ENCODE results near the gene POLR3C.

POLR3C gene

DNA sequence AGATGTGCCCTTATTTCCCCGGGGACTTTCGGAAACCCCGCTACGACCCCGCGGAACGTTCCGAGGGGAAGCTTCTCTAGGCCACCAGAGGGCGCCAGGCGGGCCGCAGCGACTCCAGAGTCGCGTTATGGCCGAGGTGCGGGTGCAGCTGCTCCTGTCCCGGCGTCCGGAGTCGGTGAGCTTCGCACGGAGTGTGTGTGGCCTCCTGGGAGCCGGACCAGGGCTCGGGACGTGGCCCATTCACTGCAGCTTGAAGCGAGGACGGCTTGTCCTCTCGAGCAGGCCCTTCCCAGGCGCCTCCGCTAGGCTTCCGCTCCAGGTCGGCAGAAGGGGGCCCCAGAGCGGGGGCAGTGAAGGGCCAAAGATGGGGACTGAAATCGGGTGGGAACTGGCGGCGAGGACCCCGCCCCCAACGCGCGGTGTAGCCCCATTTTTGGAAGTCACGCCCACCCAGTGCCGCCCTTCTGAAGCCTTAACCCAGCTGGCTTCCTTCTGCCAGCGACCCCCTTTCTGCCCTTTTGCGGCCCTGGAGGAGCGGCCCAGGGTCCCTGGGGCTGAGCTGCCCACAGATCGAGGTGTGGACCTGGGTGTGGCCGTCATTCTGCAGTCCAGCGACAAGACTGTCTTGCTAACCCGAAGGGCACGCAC, 21.6 kb downstream of the POLR3C start, which contains the start of gene NUDT17:
NUDT17 (plus strand) TSS at position 117 of the 648 bp plus-strand sequence; CDS start at position 128, 11 bp downstream.
- TF ChIP-seq POLR2A (IDR thresholded peaks at IDR 0.05; ENCODE audit: low read length) = peak; percentile 62
- TF ChIP-seq GATA1 (IDR thresholded peaks at IDR 0.05; ENCODE audit: low read depth, low read length) = no peak

DNA sequence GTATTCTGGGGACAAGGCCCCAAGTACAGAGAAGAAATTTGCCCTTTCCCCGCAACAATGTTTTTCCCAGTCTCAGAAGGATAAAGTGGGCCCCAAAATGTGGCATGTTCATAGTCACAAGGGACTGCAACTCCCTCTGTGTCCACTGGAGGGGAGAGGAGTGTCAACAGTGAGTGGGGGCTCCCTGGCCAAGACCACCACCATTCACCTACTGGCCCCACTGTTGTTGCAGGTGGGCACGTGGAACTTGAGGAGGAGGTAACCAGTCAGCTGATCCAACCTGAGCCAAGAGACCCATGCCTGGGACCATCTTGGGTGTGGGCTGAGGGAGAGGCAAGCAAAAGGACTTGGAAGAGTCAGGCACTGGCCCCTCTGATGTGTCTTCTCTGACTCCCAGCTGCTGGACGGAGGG, 22.2 kb downstream of the POLR3C start:
- TF ChIP-seq POLR2A (IDR thresholded peaks at IDR 0.05; ENCODE audit: low read length) = no peak
- TF ChIP-seq GATA1 (IDR thresholded peaks at IDR 0.05; ENCODE audit: low read depth, low read length) = no peak
- peak; percentile 68 to 69 for DNase-seq

More for the DNA sequence above, 21.6 kb downstream of the POLR3C start, which contains the start of gene NUDT17:
- peak; percentile 86 to 90 for DNase-seq

DNA sequence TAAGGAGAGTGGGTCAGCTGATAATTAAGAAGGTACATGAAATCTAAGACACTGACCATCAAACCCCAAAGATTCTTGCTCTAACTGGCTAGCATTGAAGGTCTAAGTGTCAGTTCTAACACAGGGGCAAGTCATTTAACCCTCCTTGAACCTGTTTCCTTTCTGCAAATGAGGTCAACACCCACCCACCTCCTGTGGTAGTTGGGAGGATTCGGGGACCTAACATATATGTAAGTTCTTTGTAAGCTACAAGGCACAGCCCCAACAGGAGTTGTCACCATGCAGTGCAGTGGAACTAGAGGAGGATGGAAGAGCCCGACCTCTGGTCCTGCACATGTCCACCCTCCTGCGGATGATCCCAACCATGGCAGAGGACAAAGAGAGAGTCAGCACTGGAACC, 23.8 kb downstream of the POLR3C start:
- TF ChIP-seq POLR2A (IDR thresholded peaks at IDR 0.05; ENCODE audit: low read length) = no peak
- TF ChIP-seq GATA1 (IDR thresholded peaks at IDR 0.05; ENCODE audit: low read depth, low read length) = no peak
- no peak for DNase-seq

DNA sequence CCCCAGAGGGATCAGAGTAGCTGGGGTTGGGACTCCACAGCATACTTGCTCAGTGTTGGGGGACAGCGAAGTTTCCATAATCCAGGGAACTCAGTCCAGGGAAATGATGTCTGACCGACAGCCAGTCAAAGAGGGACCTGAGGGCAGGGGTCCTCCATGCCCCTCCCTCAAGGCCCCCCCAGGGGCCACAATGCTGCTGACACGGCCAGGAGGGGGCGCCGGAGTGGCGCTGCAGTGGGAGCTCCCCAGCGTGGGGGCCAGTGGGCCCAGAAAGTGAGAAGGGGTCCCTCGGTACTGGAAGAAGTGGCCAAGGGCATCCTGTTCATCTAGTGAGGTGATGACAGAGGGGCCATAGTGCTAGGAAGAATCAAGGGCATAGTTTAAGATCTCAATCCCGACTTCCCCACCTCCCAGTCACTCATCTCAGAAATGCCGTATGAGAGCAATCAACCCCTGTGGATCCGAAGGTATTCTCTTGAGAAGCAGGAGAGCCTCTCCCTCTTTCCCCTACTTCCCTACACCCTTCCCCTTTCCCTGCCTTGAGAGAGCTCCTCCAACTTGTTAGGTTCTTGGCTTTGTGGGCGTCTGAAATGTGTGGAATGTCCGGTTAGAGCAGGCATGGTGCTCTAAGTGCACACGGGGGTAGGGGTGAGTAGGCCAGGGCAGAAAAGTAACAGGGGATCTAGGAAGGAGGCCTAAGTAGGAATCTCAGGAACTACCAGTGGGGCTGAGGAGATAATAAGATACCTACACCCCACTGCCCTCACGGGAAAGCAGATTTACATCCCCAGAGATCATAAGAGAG, 25.6 kb downstream of the POLR3C start:
- TF ChIP-seq GATA1 (IDR thresholded peaks at IDR 0.05; ENCODE audit: low read depth, low read length) (no peak), POLR2A (IDR thresholded peaks at IDR 0.05; ENCODE audit: low read length) (no peak)
- no peak for DNase-seq

DNA sequence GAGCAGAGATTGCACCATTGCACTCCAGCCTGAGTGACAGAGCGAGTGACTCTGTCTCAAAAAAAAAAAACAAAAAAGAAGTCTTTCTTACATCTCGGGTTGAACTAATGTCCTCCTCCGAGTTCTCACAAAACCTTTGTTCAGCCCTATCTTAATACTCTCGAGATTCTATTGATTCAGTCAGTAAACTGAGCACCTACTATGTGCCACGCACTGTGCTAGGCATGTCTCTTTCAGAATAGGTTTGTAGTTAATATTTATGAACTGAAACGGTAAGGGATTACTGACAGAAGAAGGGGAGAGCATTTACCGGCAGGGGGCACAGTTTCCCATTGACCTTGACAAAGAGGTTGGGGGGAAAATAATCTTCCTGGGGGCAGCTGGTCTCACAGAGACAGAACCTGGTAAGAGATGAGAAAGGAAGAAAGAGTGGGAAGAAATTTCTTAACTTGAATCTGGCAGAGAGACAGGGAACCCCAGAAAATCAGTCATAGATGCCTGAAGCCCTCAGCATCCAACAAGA, 31.5 kb downstream of the POLR3C start:
- DNase-seq = no peak
- TF ChIP-seq POLR2A (IDR thresholded peaks at IDR 0.05; ENCODE audit: low read length) (no peak), GATA1 (IDR thresholded peaks at IDR 0.05; ENCODE audit: low read depth, low read length) (no peak)

DNA sequence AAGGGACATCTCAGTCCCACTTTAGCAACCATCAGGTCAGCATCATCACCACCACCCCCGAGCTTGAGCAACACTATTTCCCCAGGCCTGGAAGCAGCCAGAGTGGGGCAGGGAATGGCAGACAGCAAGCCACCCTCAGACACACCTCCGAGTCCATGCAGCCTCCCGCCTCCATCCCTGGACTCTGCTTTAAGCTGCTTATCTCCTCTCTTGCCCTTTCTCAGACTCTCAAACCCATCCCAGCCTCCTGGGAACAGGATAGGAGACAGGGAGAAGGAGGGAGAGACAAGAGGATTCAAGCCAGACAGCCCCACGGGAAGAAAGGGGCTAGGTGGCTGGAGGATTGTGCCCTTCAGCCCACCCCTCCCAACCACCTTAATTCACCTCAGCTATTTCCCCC, 33.2 kb downstream of the POLR3C start:
- no peak for DNase-seq
- no peak for TF ChIP-seq GATA1 (IDR thresholded peaks at IDR 0.05; ENCODE audit: low read depth, low read length)
- TF ChIP-seq POLR2A (IDR thresholded peaks at IDR 0.05; ENCODE audit: low read length) = no peak

DNA sequence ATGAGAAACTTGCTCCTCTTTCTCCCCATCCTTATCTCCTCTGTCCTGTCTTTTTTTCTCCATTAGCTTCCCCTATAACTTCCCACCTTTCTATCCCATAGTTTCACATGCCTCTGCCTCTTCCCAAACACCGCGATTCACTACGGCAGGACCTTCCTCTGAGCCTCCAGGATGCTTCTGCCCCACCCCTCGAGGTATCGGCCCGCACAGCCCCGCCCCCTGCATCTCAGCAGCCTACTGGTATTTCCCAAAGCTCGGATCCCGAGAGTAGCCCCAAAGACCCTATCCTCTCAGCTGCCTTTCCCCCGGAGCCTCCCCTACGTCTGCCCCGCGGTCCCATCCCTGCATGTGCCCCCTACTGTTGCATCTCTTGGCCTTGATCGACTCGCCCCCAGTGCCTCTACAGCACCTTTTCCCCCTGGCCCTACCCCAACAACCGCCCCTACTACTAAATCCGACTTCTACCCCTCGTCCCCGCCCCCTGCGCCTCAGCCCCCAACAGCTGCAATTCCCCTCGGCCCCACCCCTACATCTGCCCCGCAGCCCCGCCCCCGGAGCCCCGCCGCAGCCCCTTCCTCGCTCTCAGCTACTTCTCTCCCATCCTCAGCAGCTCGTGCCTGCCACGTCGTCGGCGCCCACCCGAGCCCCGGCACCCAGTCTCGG, 34.4 kb downstream of the POLR3C start:
- peak; percentile 47 to 62 for DNase-seq
- TF ChIP-seq POLR2A (IDR thresholded peaks at IDR 0.05; ENCODE audit: low read length) = no peak
- TF ChIP-seq GATA1 (IDR thresholded peaks at IDR 0.05; ENCODE audit: low read depth, low read length) = no peak

DNA sequence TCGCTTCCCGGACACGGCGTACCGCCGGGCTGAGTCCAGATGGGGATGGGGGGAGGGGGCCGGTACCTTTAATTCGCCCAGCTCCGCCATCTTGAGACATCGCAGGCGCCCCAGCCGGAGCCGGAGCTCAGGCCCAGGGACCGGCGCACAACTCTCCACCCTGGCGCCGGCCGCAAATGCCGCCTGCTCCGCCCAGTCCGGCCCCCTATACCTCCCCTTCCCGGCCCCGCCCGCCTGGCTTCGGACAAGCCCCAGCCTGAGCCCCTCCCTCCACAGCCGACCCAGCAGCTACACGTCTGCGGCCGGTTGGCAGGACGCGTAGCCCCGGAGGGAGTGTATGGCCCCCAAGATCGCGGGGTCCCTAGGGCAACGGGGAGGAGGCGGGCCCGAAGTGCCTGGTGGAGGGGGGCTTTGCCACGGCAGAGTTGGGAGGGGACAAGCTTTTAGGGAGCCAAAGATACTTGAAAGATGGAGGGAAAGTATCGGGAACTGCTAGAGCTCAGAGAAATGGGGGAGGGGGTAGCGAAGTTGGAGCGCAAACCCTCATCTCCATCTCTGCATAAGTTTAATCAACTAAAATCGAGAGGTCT, 35.0 kb downstream of the POLR3C start, which contains the start of gene PIAS3:
PIAS3 (minus strand) TSS at position 181 of the 590 bp plus-strand sequence; CDS start at position 90, 91 bp downstream.
- TF ChIP-seq GATA1 (IDR thresholded peaks at IDR 0.05; ENCODE audit: low read depth, low read length) (no peak), POLR2A (IDR thresholded peaks at IDR 0.05; ENCODE audit: low read length) (no peak)
- DNase-seq = peak; percentile 91 to 92

DNA sequence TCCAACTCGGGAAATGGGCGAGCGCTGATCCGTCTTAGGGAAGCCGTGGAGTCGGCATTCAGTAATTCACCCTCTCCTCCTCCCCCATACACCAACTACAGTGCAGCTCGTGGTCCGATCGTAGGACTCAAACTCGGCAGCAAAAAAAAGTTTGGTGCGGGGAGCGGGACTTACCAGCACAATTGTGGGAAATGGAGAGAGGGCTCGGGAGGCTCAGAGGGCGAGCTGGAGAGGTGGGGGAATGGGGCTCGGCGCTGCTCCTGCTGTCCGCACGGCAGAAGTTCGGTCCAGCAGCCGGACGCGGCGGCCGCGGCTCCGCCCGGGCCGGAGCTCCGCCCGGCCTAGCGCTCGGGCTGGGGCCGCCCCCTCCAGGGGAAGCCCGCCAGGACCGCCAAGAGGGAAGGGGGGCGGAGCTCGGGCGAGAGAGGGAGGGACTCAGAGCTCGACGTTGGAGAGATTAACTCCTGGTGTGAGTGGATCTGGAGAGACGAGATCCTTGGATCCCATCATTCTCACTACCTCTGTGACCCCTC, 35.6 kb downstream of the POLR3C start:
- TF ChIP-seq POLR2A (IDR thresholded peaks at IDR 0.05; ENCODE audit: low read length) = peak; percentile 81
- TF ChIP-seq GATA1 (IDR thresholded peaks at IDR 0.05; ENCODE audit: low read depth, low read length) = no peak
- DNase-seq = peak; percentile 88

DNA sequence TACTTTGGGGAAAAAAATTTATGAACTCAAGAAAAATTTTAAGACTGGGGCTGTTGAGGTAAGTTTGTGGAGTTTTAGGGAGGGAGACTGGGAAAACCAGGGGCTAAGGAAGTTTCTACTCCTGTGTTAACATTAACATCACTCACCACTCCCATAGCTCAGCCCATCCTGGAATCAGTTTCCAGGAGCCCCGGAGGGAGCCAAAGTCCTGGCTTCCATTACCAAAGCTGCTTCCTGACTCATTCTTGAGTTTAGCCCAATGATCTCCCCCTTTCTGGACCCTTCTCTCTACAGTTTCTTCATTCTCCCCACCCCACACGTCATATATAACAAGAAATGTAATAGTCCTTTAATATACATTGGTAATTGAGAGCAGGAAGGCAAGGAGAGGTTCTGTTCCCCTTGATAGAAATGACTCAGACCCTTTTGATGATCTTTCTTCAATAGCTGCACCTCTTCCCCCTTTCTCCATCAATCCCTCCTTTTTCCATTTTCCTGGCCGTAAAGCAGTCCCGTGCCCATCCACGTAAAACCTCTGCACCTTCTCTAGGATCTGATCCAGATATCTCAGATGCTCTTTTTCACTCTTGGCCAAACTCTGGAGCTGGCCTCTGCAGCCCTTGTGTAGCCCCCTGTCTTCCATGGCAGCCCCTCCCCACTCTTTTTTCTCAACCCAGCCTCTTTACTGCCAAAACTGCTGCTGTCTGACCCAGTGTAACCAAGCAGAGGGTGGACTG, 39.5 kb downstream of the POLR3C start:
- TF ChIP-seq GATA1 (IDR thresholded peaks at IDR 0.05; ENCODE audit: low read depth, low read length) (no peak), POLR2A (IDR thresholded peaks at IDR 0.05; ENCODE audit: low read length) (no peak)
- DNase-seq = no peak

DNA sequence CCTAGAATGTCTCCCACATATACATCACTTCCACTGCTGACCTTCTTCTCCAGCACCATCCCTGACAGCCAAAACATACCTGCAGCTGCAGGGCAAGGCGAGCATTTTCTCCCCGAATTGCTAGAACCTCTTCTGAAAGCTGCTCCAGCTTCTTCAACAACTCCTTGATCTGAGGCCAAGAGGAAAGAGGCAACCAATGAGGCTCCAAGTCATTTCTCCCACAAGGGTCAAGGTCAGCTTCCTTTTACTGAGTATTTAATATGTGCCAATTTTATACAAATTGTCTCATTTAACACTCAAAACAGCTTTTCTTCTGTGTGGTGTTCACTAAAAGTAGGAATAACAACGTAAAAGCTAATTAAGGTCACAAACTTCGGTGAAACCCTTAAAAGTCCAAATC, 44.2 kb downstream of the POLR3C start:
- no peak for TF ChIP-seq GATA1 (IDR thresholded peaks at IDR 0.05; ENCODE audit: low read depth, low read length)
- no peak for TF ChIP-seq POLR2A (IDR thresholded peaks at IDR 0.05; ENCODE audit: low read length)
- DNase-seq = no peak

DNA sequence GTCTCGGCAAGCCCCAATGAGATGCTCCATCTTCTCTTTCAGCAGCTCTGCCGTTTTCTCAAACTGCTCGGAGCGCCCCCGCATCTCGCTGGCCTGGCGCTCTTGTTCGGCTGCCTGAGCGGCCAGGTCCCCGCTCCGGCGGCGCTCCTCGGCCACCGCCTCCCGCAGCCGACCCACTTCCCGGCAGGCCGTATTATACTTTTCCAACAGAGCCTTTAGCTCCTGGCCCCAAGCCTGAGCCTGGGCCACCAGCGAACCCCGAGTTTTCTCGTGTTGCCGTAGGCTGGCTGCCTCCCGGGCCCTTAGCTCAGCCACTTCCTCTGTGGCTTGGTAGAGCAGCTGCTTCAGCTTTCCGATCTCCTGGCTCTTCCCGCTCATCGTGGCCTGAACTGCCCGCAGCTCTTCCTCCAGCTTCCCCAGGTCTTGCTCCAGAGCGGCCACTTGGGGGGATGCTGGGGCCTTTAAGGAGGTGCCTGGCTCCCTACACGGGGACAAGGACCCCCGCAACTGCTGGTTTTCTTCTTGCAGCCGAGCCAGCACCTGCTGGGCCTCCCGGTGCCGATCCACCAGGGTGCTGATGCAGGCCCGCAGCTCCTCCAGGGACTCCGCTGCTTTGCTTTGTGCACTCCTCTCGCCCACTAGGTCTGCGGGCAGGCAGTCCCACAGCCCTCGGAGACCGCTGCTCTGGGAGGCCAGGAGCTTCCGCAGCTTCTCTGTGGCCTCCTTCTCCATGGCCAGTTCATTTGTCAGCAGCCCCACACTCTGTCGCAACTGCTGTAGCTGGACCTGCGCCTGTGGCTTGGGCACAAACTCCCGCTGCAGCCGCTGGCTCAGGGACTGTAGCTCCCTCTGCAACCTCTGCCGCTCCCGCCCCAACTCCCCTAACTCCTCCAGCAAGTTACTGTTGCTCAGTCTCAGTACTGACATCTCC, 48.3 kb downstream of the POLR3C start:
- no peak for TF ChIP-seq POLR2A (IDR thresholded peaks at IDR 0.05; ENCODE audit: low read length)
- no peak for TF ChIP-seq GATA1 (IDR thresholded peaks at IDR 0.05; ENCODE audit: low read depth, low read length)
- no peak for DNase-seq

Data from erythroblast (primary cell).